Frontal cortex (tissue), 4 donors: ENCODE data around the gene AMN1. TPM values are rescaled to one million over a fixed set of nuclear protein-coding genes. Genes with fewer than 3 reads are reported as not detected.
A peak's percentile ranks its signal among the peaks of the same experiment; 100 is the strongest.
"Not testable (repeated sequence)": the region's sequence is repeated elsewhere in the genome, so short reads cannot be mapped to it uniquely, and the experiment has no call there.

Experiments
- DNase-seq, 2 donors: peaks; one replicate each; pipeline ENCODE4 v3.0.0; 2012; ENCODE audit warnings: low spot score in 2 of 2
- FAIRE-seq: peaks from 2 replicates; lab custom pipeline; 2012; peaks lifted over from hg19 to GRCh38; lab: Jason Lieb, UNC
- total RNA-seq: library from RNA; depleted of rRNA; stranded (reverse); fragments of >200 nt; gene quantifications from one replicate; pipeline ENCODE4 v1.2.3, GENCODE V29; 2014
- donor health status: control.
- donor health status: control.
- donor health status: control.

Gene AMN1
- total RNA-seq, 1 donor from 2014 or later: 77.0 TPM

DNA sequence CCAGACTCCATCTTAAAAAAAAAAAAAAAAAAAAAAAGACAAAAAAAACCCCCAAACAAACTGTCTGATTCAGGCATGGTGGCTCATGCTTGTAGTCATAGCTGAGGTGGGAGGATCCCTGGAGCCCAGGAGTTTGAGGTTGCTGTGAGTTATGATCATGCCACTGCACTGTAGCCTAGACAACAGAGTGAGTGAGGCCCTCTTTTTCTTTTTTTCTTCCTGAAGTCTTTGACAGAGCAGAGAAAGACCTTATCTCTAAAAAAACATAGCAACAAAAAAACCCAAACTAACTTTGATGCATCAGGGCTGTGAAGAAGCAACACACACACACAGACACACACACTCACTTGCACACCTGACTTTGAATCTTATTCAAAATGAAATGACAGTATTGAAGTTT is 7.7 kb upstream of the AMN1 start:
- no peak for DNase-seq
- no peak for FAIRE-seq

DNA sequence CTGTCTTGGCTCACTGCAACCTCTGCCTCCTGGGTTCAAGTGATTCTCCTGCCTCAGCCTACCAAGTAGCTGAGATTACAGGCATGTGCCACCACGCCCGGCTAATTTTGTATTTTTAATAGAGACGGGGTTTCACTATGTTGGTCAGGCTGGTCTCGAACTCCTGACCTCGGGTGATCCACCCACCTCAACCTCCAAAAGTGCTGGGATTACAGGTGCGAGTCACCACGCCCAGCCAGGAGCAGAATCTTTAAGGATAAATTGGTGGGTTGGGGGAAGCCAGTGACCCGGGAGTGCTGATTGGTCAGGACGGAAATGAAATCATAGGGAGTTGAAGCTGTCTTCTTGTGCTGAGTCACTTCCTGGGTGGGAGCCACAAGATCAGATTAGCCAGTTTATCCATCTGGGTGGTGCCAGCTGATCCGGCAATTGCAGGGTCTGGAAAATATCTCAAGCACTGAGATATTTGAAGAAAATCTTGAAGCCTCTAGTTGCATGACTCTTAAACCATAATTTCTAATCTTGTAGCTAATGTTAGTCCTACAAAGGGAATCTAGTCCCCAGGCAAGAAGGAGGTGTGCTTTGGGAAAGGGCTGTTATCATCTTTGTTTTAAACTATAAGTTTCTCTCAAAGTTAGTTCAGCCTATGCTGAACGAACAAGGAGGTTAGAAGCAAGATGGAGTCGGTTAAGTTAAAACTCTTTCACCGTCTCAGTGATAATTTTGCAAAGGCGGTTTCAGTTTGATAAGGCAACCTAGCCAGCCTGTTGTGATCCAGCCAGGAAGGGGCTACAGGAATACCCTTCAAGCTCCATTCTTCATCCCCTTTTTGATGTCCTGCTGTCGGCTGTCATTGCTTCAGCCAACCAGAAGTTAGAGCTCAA is 5.0 kb upstream of the AMN1 start:
- not testable (repeated sequence) for DNase-seq, FAIRE-seq

DNA sequence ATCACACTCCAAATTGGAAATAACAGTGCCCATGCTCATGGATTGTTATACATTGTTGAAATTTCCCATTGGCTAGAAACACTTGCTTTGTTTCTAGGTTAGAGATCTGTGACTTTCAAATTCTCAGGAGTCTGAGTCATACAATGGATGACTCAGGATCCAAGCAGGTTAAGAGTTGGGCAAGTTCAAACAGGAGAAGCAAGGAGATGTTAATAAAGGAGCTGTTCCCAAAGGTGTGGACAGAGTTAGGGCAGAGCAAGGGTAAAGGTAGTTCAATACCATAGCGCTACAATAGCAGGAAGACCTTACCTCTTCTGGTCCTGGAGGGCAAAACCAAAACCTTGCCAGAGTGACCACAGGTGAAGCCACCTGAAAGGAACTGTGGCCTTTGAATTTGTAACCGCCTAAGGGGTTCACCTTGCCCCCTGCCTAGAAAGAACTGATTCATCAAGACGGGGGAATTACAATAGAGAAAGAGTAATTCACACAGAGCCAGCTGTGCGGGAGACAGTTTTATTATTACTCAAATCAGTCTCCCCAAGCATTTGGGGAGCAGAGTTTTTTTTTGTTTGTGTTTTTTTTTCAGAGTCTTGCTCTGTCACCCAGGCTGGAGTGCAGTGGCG is 4.2 kb upstream of the AMN1 start:
- FAIRE-seq (no peak), DNase-seq (no peak)

DNA sequence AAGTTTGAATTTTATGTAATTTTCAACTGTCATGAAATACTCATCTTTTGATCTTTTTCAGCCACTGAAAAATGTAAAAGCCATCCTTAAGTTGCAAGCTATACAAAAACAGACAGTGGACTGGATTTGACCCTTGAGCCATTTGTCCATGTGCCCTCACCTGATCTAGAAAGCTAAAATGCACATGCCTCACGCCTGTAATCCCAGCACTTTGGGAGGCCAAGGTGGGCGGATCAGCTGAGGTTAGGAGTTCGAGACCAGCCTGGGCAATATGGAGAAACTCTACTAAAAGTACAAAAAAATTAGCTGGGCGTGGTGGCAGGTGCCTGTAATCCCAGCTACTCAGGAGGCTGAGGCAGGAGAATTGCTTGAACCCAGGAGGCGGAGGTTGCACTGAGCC is 2.4 kb upstream of the AMN1 start:
- FAIRE-seq, DNase-seq: not testable (repeated sequence)

DNA sequence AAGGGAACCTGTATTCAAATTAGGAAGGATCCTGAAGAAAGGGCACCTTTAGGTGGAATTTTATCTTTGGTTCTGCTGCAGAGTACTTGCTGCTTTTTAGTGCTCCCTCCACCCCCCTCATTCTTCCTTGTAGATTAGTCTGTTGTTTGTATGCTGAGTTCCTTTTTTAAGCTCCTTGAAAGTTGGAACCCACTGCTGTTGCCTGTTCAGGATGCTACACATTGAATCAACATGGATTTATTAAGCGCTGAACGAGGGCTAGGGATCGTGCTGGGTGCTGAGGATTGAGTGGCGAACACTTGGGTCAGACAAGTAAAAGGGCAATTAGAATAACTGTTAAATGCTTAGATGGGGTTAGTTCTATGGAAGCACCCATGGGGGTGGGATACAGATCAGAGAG is 884 bp upstream of the AMN1 start:
- DNase-seq: no peak
- FAIRE-seq: no peak

DNA sequence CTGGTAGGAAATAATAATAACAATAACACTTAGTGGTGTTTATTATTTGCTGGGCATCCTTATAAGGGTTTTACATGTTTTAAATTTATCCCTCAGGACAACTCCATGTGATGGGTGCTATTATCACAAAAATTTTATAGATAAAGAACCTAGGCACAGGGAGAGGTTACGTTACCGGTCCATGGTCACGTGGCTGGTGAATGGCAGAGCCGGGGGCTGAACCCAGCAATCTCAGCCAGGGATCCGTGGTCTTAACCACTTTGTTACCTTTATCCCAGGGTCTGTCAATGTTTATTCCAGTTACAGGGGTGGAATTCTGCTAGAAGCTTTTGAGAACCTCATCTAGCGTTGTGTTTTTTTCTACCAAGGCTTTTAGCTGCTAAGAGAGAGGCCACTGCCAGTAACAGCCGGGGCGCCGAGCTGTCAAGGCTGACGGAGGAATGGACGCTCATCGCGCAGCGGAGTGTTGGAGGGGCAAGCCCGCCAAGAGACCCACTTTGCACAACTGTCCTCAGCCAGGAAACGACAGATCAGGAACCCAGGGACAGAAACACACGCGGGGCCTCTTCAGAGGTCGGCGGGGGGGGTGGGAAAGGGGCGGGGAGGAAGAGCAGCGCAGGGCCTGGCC is 418 bp downstream of the AMN1 start:
- peak in 1 of 2 donors; percentile 45 for DNase-seq
- no peak for FAIRE-seq

DNA sequence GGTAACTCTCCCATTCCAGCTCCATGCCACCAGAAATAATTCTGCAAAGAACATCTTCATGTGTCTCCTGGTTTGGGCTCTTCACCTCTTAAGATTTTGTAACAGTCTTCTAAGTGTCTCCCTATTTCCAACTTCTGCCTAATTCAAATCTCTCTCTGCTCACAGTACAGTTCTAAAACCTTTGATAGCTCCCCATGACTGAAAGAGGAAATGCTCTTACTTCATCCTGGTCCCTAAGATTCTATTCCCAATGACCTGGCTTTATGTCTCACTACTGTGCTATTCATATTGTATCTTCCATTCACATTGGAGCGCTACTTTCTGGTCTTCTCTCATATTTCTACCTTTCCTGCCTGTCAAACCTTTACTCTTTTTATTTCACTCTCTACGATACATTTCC is 1.6 kb downstream of the AMN1 start:
- no peak for FAIRE-seq
- no peak for DNase-seq

DNA sequence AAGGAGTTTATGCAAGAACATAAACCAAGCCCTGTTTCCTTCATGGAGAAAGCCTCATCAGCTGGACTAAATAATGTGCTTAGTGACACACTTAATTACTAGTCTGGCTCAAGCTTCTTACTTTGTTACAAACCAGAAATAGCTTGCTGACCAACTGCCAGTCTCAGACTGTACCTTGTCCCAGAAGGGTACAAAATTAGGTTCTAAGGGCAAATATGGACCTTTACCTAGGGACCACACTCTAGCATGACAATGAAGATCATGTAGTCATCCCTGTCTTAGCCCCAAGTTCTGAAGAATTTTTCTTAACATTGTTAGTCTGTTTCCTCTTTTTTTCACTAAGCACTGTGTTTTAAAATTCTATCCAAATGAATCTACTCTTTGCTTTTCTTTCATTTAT is 2.2 kb downstream of the AMN1 start:
- FAIRE-seq (no peak), DNase-seq (no peak)

DNA sequence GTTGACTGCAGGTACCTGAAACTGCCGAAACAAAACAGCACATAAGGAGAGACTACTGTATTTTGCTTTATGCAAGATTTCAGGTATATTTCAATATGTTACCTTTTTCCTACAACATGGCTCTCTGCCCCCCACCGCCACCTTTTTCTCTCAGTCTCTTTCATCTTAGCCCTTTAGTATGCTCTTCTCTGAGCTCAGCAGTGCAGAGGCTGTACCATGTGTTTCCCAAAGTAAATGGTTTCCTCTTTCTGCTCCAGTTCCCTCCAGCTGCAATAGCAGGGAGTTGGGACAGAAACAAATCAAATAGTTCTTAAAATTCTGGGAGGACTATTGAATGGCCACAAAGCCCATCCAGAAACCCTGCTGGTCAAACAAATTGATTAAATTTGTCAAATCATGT is 4.3 kb downstream of the AMN1 start:
- FAIRE-seq: no peak

DNA sequence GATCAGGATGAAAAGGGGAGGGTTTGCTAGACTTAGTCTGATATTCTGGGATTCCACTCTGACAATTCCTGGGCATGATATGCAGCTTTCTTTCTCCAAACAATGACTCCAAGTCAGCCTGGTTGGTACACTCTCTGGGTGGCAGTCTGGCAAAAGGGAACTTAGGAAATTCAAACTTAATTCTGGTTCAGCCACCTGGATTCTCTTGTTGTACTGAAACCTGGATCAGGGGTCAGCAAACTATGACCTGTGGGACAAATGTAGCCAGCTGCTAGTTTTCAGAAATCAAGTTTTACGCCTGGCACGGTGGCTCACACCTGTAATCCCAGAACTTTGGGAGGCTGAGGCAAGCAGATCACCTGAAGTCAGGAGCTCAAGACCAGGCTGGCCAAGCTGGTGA is 6.2 kb downstream of the AMN1 start:
- DNase-seq: no peak
- FAIRE-seq: no peak

More for the DNA sequence above, 4.3 kb downstream of the AMN1 start:
- no peak for DNase-seq

DNA sequence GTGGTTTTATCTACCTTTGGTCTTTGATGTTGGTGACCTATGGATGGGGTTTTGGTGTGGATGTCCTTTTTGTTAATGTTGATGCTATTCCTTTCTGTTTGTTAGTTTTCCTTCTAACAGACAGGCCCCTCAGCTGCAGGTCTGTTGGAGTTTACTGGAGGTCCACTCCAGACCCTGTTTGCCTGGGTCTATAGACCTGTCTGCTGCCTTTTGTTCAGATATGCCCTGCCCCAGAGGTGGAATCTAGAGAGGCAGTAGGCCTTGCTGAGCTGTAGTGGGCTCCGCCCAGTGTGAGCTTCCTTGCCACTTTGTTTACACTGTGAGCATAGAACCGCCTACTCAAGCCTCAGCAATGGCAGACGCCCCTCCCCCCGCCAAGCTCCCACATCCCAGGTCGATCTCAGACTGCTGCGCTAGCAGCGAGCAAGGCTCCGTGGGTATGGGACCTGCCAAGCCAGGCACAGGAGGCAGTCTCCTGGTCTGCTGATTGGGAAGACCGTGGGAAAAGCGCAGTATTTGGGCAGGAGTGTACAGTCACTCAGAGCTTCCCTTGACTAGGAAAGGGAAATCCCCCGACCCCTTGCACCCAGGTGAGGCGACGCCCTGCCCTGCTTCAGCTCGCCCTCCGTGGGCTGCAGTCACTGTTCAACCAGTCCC is 10.2 kb downstream of the AMN1 start:
- not testable (repeated sequence) for DNase-seq, FAIRE-seq

DNA sequence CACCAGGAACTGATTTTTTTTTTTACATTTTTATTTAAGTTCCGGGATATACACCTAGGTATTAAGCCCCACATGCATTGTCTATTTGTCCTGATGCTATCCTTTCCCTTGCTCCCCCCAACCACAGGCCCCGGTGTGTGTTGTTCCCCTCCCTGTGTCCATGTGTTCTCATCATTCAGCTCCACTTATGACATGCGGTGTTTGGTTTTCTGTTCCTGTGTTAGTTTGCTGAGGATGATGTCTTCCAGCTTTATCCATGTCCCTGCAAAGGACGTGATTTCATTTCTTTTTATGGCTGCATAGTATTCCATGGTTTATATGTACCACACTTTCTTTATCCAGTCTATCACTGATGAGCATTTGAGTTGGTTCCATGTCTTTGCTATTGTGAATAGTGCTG is 11.8 kb downstream of the AMN1 start:
- FAIRE-seq: not testable (repeated sequence)

DNA sequence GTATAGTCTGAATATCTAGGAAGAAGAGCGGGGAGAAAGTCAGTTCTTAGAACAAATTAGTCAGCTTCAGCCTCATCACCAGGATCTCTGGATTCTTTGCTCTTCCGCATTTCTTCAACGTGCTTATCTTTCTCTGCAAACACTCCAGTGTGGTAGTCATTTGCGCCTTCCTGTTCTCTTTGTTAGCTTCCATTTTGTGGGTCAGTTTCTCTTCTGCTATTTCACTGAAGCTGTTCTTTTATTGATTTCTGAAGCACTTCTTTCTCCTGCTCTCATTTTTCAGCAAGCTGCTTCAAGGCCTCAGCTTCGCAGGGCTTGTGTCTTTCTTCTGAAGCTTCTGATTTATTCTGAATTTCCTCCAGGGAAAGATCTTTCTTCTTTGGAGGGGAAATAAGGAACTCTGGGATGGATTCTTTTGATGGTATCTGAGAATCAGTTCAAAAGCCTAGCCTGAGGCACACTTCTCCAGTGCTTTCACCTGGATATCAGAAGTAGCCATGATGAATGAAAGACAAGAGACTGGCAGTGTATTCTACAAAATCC is 13.5 kb downstream of the AMN1 start:
- DNase-seq (no peak), FAIRE-seq (no peak)

More for the DNA sequence above, 11.8 kb downstream of the AMN1 start:
- DNase-seq: not testable (repeated sequence)

DNA sequence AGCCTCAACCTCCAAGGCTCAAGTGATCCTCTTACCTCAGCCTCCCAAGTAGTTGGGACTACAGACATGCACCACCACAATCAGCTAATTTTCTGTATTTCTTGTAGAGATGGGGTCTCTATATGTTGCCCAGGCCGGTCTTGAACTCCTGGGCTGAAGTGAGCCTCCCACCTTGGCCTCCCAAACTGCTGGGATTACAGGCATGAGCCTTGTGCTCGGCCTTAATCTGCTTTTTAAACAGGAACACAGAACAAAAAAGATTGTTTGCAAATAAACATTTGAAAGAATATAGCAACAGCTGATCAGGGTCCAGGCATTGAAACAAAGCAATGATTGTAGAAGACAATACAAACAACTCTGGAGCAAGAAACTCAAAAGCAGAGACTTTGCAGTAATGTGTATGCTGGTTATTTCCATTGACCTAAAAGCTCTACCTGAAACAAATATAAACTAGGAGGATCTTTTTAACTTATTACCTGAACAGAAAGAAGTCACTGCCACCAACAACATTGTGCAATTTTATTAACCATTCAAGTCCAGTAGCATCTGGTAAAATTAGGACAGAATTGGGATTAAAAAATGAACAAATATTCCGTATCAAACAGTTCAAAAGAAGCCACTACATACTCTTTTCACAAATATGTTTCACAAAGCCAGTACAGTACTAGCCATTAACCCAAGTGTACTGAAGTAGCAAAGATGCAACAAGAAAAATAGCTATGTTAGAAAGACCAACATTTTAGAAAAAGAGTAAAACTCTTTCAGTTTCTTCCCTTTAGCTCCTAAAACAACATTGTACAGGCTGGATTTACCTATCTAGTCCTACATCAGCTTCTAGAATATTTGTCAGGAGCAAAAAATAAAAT is 14.2 kb downstream of the AMN1 start:
- FAIRE-seq (no peak), DNase-seq (no peak)

DNA sequence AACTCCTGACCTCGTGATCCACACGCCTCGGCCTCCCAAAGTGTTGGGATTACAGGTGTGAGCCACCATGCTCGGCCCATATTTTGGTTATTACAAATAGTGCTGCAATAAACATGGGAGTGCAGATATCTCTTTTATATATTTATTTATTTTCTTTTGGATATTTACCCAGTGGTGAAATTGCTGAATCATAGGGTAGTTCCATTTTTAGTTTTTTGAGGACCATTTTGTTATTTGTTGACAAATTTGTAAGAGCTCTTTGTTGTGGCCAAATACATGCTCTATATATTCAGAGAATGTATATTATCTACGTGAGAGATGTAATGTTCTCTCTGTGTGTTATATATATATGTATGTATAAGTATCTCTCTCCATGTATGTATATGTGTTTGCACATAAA is 15.9 kb downstream of the AMN1 start:
- no peak for FAIRE-seq
- no peak for DNase-seq

DNA sequence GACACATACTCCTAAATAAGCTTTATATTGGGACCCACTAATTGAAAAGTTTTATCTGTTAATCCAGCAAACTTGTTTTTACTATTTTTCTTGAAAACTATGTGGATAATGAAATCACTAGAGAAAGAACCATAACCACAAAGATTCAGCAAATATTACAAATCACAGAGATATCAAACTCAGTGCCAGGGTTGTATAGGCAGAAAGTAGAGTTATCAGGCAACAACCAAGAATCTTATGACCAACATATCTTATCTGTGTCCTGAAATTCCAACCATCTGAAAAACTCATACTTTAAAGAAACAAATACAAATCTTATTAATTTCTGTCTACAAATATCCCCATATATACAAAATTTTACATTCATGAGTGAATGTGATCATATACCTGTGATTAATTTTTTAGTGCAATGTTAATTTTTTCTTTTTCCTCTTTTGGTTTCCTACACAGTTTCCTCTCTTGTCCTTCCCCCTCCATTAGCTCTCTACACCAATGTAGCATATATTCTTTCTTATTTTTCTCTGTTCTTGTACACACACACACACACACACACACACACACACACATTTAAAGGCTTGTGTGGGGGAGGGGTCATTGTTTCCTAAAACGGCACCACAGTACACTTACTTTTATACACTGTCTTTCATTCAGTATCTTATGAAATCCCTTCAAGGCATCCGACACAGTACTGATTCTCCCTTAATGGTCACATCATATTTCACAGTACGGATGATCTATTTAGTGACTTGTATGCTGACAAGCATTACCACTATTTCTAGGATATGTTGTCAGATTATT is 18.6 kb downstream of the AMN1 start:
- DNase-seq (no peak), FAIRE-seq (no peak)

DNA sequence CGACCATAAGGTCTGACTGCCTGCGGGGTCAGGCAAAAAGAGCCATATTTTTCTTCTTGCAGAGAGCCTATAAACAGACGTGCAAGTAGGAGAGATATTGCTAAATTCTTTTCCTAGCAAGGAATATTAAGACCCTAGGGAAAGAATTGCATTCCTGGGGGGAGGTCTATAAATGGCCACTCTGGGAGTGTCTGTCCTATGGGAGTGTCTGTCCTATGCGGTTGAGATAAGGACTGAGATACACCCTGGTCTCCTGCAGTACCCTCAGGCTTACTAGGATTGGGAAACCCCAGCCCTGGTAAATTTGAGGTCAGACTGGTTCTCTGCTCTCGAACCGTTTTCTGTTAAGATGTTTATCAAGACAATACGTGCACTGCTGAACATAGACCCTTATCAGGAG is 20.7 kb downstream of the AMN1 start:
- DNase-seq, FAIRE-seq: not testable (repeated sequence)

DNA sequence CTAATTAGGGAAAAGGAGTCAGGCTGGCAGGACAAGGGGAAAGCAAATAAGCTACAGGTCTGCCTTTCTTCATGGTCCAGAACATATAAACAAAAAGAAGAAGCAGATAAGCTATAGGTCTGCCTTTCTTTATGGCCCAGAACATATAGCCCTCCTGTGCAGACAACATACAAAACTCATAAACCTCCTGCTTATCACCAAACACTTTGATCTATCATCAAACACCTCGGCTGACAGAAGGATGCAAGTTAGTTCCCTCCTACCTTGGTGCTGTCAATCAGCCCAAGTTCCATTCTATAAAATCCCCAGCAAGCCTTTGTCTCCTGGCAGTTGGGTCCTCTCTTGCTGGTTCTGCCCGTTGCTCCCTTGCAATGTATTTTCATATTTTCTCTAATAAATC is 23.2 kb downstream of the AMN1 start:
- DNase-seq (no peak), FAIRE-seq (no peak)
